Left lung (tissue), 10 donors: Measurements from ENCODE around the gene UBQLN1. TPM values are rescaled to one million over a fixed set of nuclear protein-coding genes. Genes with fewer than 3 reads are reported as not detected.
A peak's percentile ranks its signal among the peaks of the same experiment; 100 is the strongest.

ENCODE experiments used
- ATAC-seq: fragments of 200-7000 bp; cut with Tn5 transposase; one replicate; pipeline ENCODE4 v1.9.1; 2020; ENCODE audit warnings: moderate library complexity
- DNase-seq, 4 donors: peaks; one replicate each; pipeline ENCODE4 v3.0.0-alpha.2; 2013 to 2020
- H3K27ac ChIP-seq, 2 donors: fragments of 200-600 bp; sonication (generic) in 1 of 2; one replicate each; pipeline versions ENCODE4 v1.5.0 to v1.8.0; 2020 to 2021
- H3K27me3 ChIP-seq, 2 donors: fragments of 200-600 bp; sonication (generic) in 1 of 2; one replicate each; pipeline versions ENCODE4 v1.5.0 to v1.8.0; 2020 to 2021
- H3K36me3 ChIP-seq, 2 donors: fragments of 200-600 bp; sonication (generic) in 1 of 2; one replicate each; pipeline versions ENCODE4 v1.5.0 to v1.8.0; 2020 to 2021
- H3K4me1 ChIP-seq, 2 donors: fragments of 200-600 bp; one replicate each; pipeline ENCODE4 v1.8.0; 2021
- H3K4me3 ChIP-seq, 2 donors: fragments of 200-600 bp; sonication (generic) in 1 of 2; one replicate each; pipeline versions ENCODE4 v1.5.0 to v1.8.0; 2020 to 2021; ENCODE audit warnings: mild to moderate bottlenecking in 1 of 2
- H3K9me3 ChIP-seq, 2 donors: fragments of 200-600 bp; sonication (generic) in 1 of 2; one replicate each; pipeline versions ENCODE4 v1.5.0 to v1.8.0; 2020 to 2021
- CTCF ChIP-seq, 2 donors: fragments of 200-600 bp; sonication (generic) in 1 of 2; IDR thresholded peaks; one replicate each; pipeline versions ENCODE4 v1.5.0 to v1.8.0; 2021; ENCODE audit warnings: antibody characterized with exemption in 2 of 2
- intact Hi-C, 2 donors: fragments of 100-400 bp; cut with DNase I; formaldehyde crosslinking; loops; one replicate each; pipeline versions ENCODE4 v1.11.2 to v1.14.2; 2022
- polyA plus RNA-seq, 6 donors: library from polyadenylated mRNA; unstranded; fragments of 120-200 nt; gene quantifications; one replicate each; pipeline ENCODE4 v1.2.1, GENCODE V29; 2013; ENCODE audit not compliant: insufficient read length in 6 of 6
- total RNA-seq, 2 donors: library from RNA; stranded (reverse); fragmentation: NEBNext Ultra II Directional; extraction: Animal tissue kit (Norgen Biotek cat#: 25700); gene quantifications; one replicate each; pipeline ENCODE4 v1.2.1, GENCODE V29; 2021
- donor health status: DM: no; HTN: yes; CAD: no.
- donor health status: DM: no; HTN: no; CAD: no.

Gene UBQLN1
- total and polyA plus RNA-seq, 8 donors = 83.1 to 107 (median 93.5) TPM

- TF ChIP-seq CTCF (IDR thresholded peaks at IDR 0.05) = no peak
- Histone ChIP-seq H3K4me3 (no peak overlapping the region), H3K27me3 (no peaks in the 10 kb centered on the region), H3K36me3 (no peaks in the 10 kb centered on the region), H3K27ac (no peak overlapping the region), H3K4me1 (no peaks in the 10 kb centered on the region), H3K9me3 (no peaks in the 10 kb centered on the region)
- DNase-seq (no peak), ATAC-seq (no peak)
- intact Hi-C loops = no loop called here
Observed at GRCh38 chr9:83715794-83716193, 8.0 kb upstream of the UBQLN1 start.

GRCh38 chr9:83715221-83715620, 7.5 kb upstream of the UBQLN1 start:
- Histone ChIP-seq H3K27ac (no peak overlapping the region), H3K27me3 (no peaks in the 10 kb centered on the region), H3K36me3 (no peaks in the 10 kb centered on the region), H3K4me3 (no peak overlapping the region), H3K4me1 (no peaks in the 10 kb centered on the region), H3K9me3 (no peaks in the 10 kb centered on the region)
- no peak for DNase-seq
- TF ChIP-seq CTCF (IDR thresholded peaks at IDR 0.05) = no peak
- intact Hi-C loops = no loop called here
- ATAC-seq = no peak

GRCh38 chr9:83714329-83714728, 6.6 kb upstream of the UBQLN1 start:
- Histone ChIP-seq H3K27ac (no peak overlapping the region), H3K36me3 (no peaks in the 10 kb centered on the region), H3K27me3 (no peaks in the 10 kb centered on the region), H3K9me3 (no peaks in the 10 kb centered on the region), H3K4me3 (no peak overlapping the region), H3K4me1 (no peaks in the 10 kb centered on the region)
- TF ChIP-seq CTCF (IDR thresholded peaks at IDR 0.05) = peak in 1 of 2 donors; percentile 16
- intact Hi-C loops = no loop called here
- DNase-seq (no peak), ATAC-seq (no peak)

- Histone ChIP-seq H3K4me1 (peaks cover 11 to 41% of the 10 kb centered on the region in 2 donors), H3K4me3 (peak overlapping the region; percentile 77 to 91), H3K27me3 (no peaks in the 10 kb centered on the region), H3K36me3 (no peaks in the 10 kb centered on the region), H3K27ac (peak overlapping the region; percentile 98 to 99), H3K9me3 (no peaks in the 10 kb centered on the region)
- intact Hi-C loops = no loop called here
- ATAC-seq (peak; percentile 72), DNase-seq (peak in 3 of 4 donors; percentile 73 to 84 (median 82))
- TF ChIP-seq CTCF (IDR thresholded peaks at IDR 0.05) = no peak
Observed at GRCh38 chr9:83708515-83709158, 879 bp upstream of the UBQLN1 start.

GRCh38 chr9:83707518-83707767, 315 bp downstream of the UBQLN1 start:
- Histone ChIP-seq H3K27me3 (no peaks in the 10 kb centered on the region), H3K9me3 (no peaks in the 10 kb centered on the region), H3K4me3 (peak overlapping the region; percentile 77 to 91), H3K36me3 (no peaks in the 10 kb centered on the region), H3K4me1 (peaks cover 11 to 53% of the 10 kb centered on the region in 2 donors), H3K27ac (peak overlapping the region; percentile 98 to 99)
- ATAC-seq (peak; percentile 76), DNase-seq (no peak)
- no peak for TF ChIP-seq CTCF (IDR thresholded peaks at IDR 0.05)
- intact Hi-C loops = no loop called here
